Measurements from ENCODE around the gene ADCYAP1R1.
A peak's percentile ranks its signal among the peaks of the same experiment; 100 is the strongest.

The ADCYAP1R1 gene

GRCh38 chr7:31052841-31053601 lies 913 bp downstream of the ADCYAP1R1 start:
- peak; percentile 44 for DNase-seq
- TF ChIP-seq CTCF (IDR thresholded peaks at IDR 0.05): no peak
- Mint-ChIP-seq H3K27ac (no peak overlapping the region), H3K9me3 (no peaks in the 10 kb centered on the region), H3K4me1 (peaks cover 5% of the 10 kb centered on the region), H3K36me3 (ENCODE audit: low read depth) (no peaks in the 10 kb centered on the region), H3K27me3 (ENCODE audit: low read depth, poor library complexity) (peaks cover 71% of the 10 kb centered on the region), H3K4me3 (peak overlapping the region; percentile 75)

- H3K27ac Mint-ChIP-seq: no peak overlapping the region
- H3K4me1 Mint-ChIP-seq: peaks cover 5% of the 10 kb centered on the region
- H3K4me3 Mint-ChIP-seq: peak overlapping the region; percentile 70
- H3K27me3 Mint-ChIP-seq (ENCODE audit: low read depth, poor library complexity): peaks cover 66% of the 10 kb centered on the region
- H3K9me3 Mint-ChIP-seq: no peaks in the 10 kb centered on the region
- no peaks in the 10 kb centered on the region for H3K36me3 Mint-ChIP-seq (ENCODE audit: low read depth)
- DNase-seq: no peak
- TF ChIP-seq CTCF (IDR thresholded peaks at IDR 0.05): no peak
These were observed 1.9 kb downstream of the ADCYAP1R1 start for GRCh38 chr7:31053986-31054385.

- DNase-seq: no peak
- peaks cover 5% of the 10 kb centered on the region for H3K4me1 Mint-ChIP-seq
- peaks cover 66% of the 10 kb centered on the region for H3K27me3 Mint-ChIP-seq (ENCODE audit: low read depth, poor library complexity)
- no peaks in the 10 kb centered on the region for H3K36me3 Mint-ChIP-seq (ENCODE audit: low read depth)
- no peak for TF ChIP-seq CTCF (IDR thresholded peaks at IDR 0.05)
- no peak overlapping the region for H3K27ac Mint-ChIP-seq
- no peak overlapping the region for H3K4me3 Mint-ChIP-seq
- H3K9me3 Mint-ChIP-seq: no peaks in the 10 kb centered on the region
These were observed 2.6 kb downstream of the ADCYAP1R1 start for GRCh38 chr7:31054608-31055278.

- no peak for DNase-seq
- no peak overlapping the region for H3K4me3 Mint-ChIP-seq
- peaks cover 61% of the 10 kb centered on the region for H3K27me3 Mint-ChIP-seq (ENCODE audit: low read depth, poor library complexity)
These were observed 3.4 kb downstream of the ADCYAP1R1 start for GRCh38 chr7:31055471-31055870.

GRCh38 chr7:31056775-31057346 lies 4.8 kb downstream of the ADCYAP1R1 start:
- H3K27me3 Mint-ChIP-seq (ENCODE audit: low read depth, poor library complexity): peaks cover 50% of the 10 kb centered on the region
- H3K36me3 Mint-ChIP-seq (ENCODE audit: low read depth): no peaks in the 10 kb centered on the region
- no peak overlapping the region for H3K4me3 Mint-ChIP-seq
- peaks cover 12% of the 10 kb centered on the region for H3K4me1 Mint-ChIP-seq
- no peak for TF ChIP-seq CTCF (IDR thresholded peaks at IDR 0.05)
- H3K27ac Mint-ChIP-seq: peak overlapping the region; percentile 53
- no peak for DNase-seq
- no peaks in the 10 kb centered on the region for H3K9me3 Mint-ChIP-seq

More at GRCh38 chr7:31055471-31055870, 3.4 kb downstream of the ADCYAP1R1 start:
- H3K27ac Mint-ChIP-seq: no peak overlapping the region
- H3K9me3 Mint-ChIP-seq: no peaks in the 10 kb centered on the region
- no peaks in the 10 kb centered on the region for H3K36me3 Mint-ChIP-seq (ENCODE audit: low read depth)
- H3K4me1 Mint-ChIP-seq: peaks cover 9% of the 10 kb centered on the region
- TF ChIP-seq CTCF (IDR thresholded peaks at IDR 0.05): no peak

Data from nephron progenitor cell (in vitro differentiated cells).